Stimulated activated CD4-positive, alpha-beta T cell treated with anti-CD3 and anti-CD28 coated beads, Interleukin-15, amount 100 ng/mL, for 24 hours (primary cell): Measurements from ENCODE around the gene ADGRV1.
A peak's percentile ranks its signal among the peaks of the same experiment; 100 is the strongest.
"Not testable (repeated sequence)": the region's sequence is repeated elsewhere in the genome, so short reads cannot be mapped to it uniquely, and the experiment has no call there.

Experiments used
- DNase-seq: peaks from one replicate; pipeline ENCODE4 v3.0.0-alpha.2; 2020

Gene ADGRV1

GRCh38 chr5:91042936-91043255, 484.3 kb downstream of the ADGRV1 start:
- DNase-seq: no peak

DNA sequence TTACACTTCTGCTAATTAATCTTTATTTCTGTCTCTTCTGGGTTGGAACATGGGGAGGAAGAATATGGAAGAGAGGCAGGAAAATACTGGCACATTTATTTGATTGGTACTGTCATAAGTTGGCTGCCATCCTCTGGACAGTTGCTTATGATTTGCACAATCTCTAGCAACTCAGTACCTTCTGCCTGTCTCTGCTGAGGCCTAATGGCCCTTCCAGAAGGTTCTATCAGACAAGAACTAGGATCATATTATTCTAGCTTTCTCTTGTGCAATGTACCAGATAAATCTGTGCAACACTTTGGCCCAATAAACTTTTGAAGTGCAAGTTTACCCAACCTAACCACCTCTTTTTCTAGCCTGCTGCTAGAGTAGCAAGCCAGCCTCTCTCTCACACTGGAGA, 489.5 kb downstream of the ADGRV1 start:
- DNase-seq: no peak

GRCh38 chr5:91049112-91049511, 490.5 kb downstream of the ADGRV1 start:
- no peak for DNase-seq

DNA sequence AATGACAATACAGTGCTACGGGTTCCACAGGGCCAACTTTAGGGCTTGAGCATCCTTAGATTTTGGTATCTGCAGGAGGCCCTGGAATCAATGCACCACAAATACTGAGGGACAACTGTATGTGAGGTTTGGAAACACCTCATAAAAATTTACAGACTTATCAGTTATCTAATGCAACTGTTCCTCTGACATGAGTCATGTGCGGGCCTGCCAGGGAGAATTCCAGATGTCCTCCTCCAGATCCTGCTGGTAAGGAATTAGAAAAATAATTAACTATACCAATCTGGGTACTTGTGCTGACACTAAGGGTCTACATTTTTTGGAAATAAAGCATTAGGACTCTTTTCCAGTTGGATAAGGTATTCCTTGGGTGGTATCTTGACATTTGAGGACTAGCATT, 491.2 kb downstream of the ADGRV1 start:
- no peak for DNase-seq

DNA sequence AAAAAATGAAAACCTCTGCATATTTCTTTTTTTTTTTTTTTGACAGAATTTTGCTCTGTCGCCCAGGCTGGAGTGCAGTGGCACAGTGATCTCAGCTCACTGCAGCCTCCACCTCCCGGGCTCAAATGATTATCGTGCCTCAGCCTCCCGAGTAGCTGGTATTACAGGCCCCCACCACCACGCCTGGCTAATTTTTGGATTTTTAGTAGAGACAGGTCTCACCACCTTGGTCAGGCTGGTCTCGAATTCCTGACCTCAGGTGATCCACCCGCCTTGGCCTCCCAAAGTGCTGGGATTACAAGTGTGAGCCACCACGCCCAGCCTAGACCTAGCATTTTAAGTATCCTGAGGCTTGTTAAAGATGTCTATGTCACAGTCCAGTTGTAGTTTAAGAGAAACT, 493.8 kb downstream of the ADGRV1 start:
- not testable (repeated sequence) for DNase-seq

- no peak for DNase-seq
These were observed 494.6 kb downstream of the ADGRV1 start for GRCh38 chr5:91052977-91053740.

GRCh38 chr5:91053741-91054025, 495.1 kb downstream of the ADGRV1 start:
- no peak for DNase-seq

DNA sequence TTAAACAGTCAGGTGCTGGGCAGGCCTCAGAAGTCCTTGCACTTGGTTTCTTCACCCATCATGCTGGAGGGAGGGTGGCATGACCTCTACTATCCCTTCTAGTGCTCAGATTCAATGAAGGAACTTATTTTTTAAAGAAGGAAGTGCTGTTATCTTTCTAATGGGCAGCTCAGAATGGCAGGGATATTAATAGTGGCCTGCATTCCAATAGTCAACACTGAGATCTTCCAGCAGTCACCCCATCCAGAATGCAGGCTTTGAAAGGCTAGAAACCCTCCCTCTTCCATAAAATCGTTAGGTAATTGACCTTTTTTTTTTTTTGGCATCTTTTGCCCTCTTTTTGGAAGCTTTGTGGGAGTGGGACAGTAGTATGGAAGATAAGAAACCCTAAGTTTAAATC, 499.6 kb downstream of the ADGRV1 start:
- no peak for DNase-seq

DNA sequence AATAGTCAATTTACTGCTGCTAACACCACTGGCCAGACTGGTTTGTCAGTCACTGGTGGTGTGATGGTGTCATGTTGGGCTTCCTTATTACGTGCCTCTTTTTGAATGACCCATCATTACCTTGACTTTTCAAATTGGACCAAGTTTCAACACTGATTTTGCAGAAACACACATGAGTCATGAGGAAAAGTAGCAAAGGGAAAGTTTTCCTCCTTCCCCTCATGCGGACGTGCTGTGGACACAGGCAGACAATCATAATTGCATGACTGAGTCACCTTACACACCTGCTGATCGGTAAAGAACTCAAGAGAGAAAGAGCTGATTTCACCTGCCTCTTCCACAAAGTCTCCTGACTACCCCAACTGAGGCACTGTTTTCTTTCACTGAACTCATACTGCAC, 500.0 kb downstream of the ADGRV1 start:
- no peak for DNase-seq

GRCh38 chr5:91059409-91059808, 500.8 kb downstream of the ADGRV1 start:
- no peak for DNase-seq

GRCh38 chr5:91061094-91061493, 502.5 kb downstream of the ADGRV1 start:
- DNase-seq: no peak

- peak; percentile 7 for DNase-seq
These were observed 503.5 kb downstream of the ADGRV1 start for GRCh38 chr5:91061946-91062562.

GRCh38 chr5:91063098-91063690, 504.6 kb downstream of the ADGRV1 start:
- DNase-seq: not testable (repeated sequence)

- DNase-seq: no peak
These were observed 506.9 kb downstream of the ADGRV1 start for GRCh38 chr5:91065496-91065895.

GRCh38 chr5:91069364-91069763, 510.8 kb downstream of the ADGRV1 start:
- no peak for DNase-seq

- DNase-seq: no peak
These were observed 512.4 kb downstream of the ADGRV1 start for GRCh38 chr5:91070761-91071550.

DNA sequence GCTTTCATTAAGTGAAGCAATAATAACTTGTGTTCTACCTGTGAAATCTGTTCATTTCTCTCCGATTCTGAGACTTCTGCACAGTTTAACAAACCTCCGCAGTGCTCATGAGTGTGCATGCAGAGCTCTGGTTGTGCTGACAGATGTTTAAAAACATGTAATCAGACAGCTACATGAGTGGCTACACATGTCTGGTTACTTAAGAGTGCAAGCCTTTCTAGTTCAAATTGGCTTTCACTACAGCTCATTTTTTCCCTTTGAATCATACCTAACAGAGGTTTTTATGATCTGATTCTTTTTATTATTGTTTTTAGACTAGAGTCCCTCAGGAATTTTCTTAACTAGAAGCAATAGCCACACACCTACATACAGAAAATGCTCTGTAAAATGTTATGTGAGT, 514.3 kb downstream of the ADGRV1 start:
- DNase-seq: no peak

- DNase-seq: no peak
These were observed 516.0 kb downstream of the ADGRV1 start for GRCh38 chr5:91074615-91075014.

GRCh38 chr5:91076138-91076537, 517.5 kb downstream of the ADGRV1 start:
- DNase-seq: no peak

DNA sequence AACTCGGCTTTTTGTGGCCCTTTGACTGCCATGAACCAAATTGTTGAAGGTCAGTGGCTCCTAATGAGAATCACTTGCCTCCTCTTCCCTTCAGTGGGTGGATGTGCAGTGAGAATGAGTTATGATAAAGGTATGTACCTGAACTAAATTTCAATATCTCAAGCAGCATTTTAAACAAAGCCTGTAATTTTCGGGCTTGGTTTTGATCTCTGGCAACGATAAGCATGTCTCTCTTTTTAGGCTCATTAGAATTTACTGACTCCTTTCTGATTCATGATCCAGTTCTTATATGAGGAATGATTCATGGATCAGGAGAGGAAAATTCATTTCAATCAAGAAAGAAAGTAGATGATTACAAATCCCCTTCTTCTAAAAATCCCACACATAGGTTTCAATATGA, 519.0 kb downstream of the ADGRV1 start:
- no peak for DNase-seq

DNA sequence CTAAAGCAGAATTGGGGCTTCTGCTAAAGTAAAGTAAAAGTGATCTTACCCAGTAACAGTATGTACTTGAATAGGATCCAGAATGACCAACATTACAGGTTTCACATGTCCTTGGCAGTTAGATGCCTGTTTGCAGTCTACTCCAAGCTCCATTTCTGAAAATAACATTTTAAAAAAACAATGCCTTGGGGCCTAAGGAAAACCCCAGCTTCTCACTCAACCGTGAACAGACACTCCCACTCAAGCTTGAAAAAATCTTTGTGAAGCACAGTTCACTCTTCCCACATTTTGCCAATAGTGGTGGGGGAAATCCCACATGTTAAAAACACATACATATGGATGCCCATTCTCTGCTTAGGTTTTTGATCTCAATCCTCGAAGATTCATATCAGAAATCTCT, 520.4 kb downstream of the ADGRV1 start:
- DNase-seq: no peak

DNA sequence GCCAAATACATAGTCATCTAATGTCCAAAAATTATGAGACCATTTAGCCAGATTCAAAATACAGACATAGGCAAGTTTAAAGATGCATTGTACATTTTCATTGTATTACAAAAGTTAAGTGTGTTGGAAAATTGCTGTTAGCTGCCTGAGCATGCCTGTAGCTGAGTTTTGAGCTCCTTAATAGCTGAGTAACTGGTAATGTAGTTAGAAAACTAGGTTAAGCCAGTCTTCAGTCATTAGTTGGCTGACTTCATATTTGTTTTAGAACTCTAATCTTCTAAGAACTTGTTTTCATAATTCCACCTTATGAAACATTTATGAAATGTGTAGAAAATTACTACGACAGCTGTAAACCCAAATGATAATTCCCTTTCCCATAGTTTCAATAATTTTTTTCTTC, 531.2 kb downstream of the ADGRV1 start:
- no peak for DNase-seq

DNA sequence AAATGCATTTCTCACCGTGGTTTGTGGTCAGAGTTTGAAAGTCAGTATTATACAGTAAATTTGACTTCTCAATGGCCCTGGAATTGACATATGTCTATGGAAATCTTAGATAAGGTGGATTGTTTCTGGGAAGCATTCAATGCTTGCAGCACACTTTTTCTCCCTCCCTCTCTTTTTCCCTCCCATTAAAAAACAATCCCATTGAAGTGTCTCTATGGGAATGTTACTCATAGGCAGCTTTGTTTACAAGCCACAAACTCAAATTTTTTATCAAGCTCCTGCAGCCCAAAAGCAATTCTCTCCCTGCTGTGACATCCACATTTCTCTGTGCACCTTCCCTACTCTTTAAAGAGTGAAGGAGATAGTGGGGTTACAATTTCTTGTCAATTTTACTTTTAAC, 532.4 kb downstream of the ADGRV1 start:
- DNase-seq: no peak
